HG02970 (cell line): ENCODE results near the gene PPP1R3E.
"Not testable (repeated sequence)": the region's sequence is repeated elsewhere in the genome, so short reads cannot be mapped to it uniquely, and the experiment has no call there.

ENCODE experiments used
- ATAC-seq: cut with Tn5 transposase; IDR thresholded peaks from one replicate; pipeline ENCODE4 v1.9.1; 2021; ENCODE audit warnings: mild to moderate bottlenecking, moderate library complexity, moderate number of reproducible peaks; ENCODE audit not compliant: unreplicated experiment, low FRiP score

PPP1R3E gene

GRCh38 chr14:23302290-23303225 lies at the start of gene PPP1R3E:
PPP1R3E (minus strand) TSS chr14:23302859; CDS start chr14:23302576, 283 bp downstream.
- ATAC-seq = peak; percentile 24

- no peak for ATAC-seq
These were observed 49.2 kb upstream of the PPP1R3E start for GRCh38 chr14:23351681-23352505.

GRCh38 chr14:23349156-23349845 lies 46.6 kb upstream of the PPP1R3E start:
- ATAC-seq = no peak

- ATAC-seq = no peak
These were observed 45.6 kb upstream of the PPP1R3E start for GRCh38 chr14:23348297-23348655.

- no peak for ATAC-seq
These were observed 45.0 kb upstream of the PPP1R3E start for GRCh38 chr14:23347406-23348296.

- ATAC-seq = no peak
These were observed 44.2 kb upstream of the PPP1R3E start for GRCh38 chr14:23346693-23347405.

GRCh38 chr14:23345987-23346692 lies 43.5 kb upstream of the PPP1R3E start:
- no peak for ATAC-seq

GRCh38 chr14:23344481-23344880 lies 41.8 kb upstream of the PPP1R3E start:
- ATAC-seq = no peak

- no peak for ATAC-seq
These were observed 37.0 kb upstream of the PPP1R3E start for GRCh38 chr14:23339506-23340268.

- ATAC-seq = no peak
These were observed 33.0 kb upstream of the PPP1R3E start for GRCh38 chr14:23335623-23336022.

GRCh38 chr14:23327947-23328744 lies 25.5 kb upstream of the PPP1R3E start:
- no peak for ATAC-seq

- no peak for ATAC-seq
These were observed 24.1 kb upstream of the PPP1R3E start for GRCh38 chr14:23326491-23327332.

GRCh38 chr14:23325746-23326145 lies 23.1 kb upstream of the PPP1R3E start:
- ATAC-seq = not testable (repeated sequence)

- ATAC-seq = no peak
These were observed 22.3 kb upstream of the PPP1R3E start for GRCh38 chr14:23324993-23325392.

GRCh38 chr14:23324455-23324846 lies 21.8 kb upstream of the PPP1R3E start:
- ATAC-seq = no peak

- no peak for ATAC-seq
These were observed 21.3 kb upstream of the PPP1R3E start for GRCh38 chr14:23323838-23324454.
